IgD-negative memory B cell (primary cell): Measurements from ENCODE around the gene PAK5. TPM values are rescaled to one million over a fixed set of nuclear protein-coding genes. Genes with fewer than 3 reads are reported as not detected.

Experiments
- H3K27ac Mint-ChIP-seq, 3 donors: one replicate each; pipeline ENCODE4 v1.8.0; 2020 to 2022; ENCODE audit warnings: mild to moderate bottlenecking in 3 of 3, mixed read lengths in 3 of 3, moderate library complexity in 1 of 3
- H3K27me3 Mint-ChIP-seq: one replicate; pipeline ENCODE4 v1.8.0; 2021; ENCODE audit warnings: mixed read lengths
- H3K36me3 Mint-ChIP-seq: one replicate; pipeline ENCODE4 v1.8.0; 2020; ENCODE audit warnings: mild to moderate bottlenecking, mixed read lengths
- H3K4me1 Mint-ChIP-seq, 3 donors: one replicate each; pipeline ENCODE4 v1.8.0; 2020 to 2022; ENCODE audit warnings: mixed read lengths in 3 of 3, mild to moderate bottlenecking in 1 of 3
- H3K4me3 Mint-ChIP-seq, 4 donors: one replicate each; pipeline ENCODE4 v1.8.0; 2020 to 2022; ENCODE audit warnings: mild to moderate bottlenecking in 4 of 4, mixed read lengths in 4 of 4, moderate library complexity in 3 of 4
- H3K9me3 Mint-ChIP-seq, 3 donors: one replicate each; pipeline ENCODE4 v1.8.0; 2020 to 2021; ENCODE audit warnings: mixed read lengths in 3 of 3, mild to moderate bottlenecking in 1 of 3
- polyA plus RNA-seq: library from polyadenylated mRNA; unstranded; fragments of 300-500 nt; fragmentation: Illumina TruSeq; gene quantifications from one replicate; pipeline ENCODE4 v1.2.3, GENCODE V29; 2021

PAK5 gene
- polyA plus RNA-seq, 1 donor from 2014 or later, result not detected

GRCh38 chr20:9630554-9630953 lies 208.3 kb downstream of the PAK5 start:
- no peak overlapping the region for H3K27ac Mint-ChIP-seq
- H3K4me3 Mint-ChIP-seq, result no peak overlapping the region
- no peaks in the 10 kb centered on the region for H3K36me3 Mint-ChIP-seq
- H3K4me1 Mint-ChIP-seq, result no peaks in the 10 kb centered on the region
- H3K27me3 Mint-ChIP-seq, result no peaks in the 10 kb centered on the region
- no peaks in the 10 kb centered on the region for H3K9me3 Mint-ChIP-seq

GRCh38 chr20:9629831-9630230 lies 209.0 kb downstream of the PAK5 start:
- Mint-ChIP-seq H3K27ac (no peak overlapping the region), H3K36me3 (no peaks in the 10 kb centered on the region), H3K27me3 (no peaks in the 10 kb centered on the region), H3K4me3 (no peak overlapping the region), H3K4me1 (no peaks in the 10 kb centered on the region), H3K9me3 (no peaks in the 10 kb centered on the region)

- no peaks in the 10 kb centered on the region for H3K27me3 Mint-ChIP-seq
- H3K4me3 Mint-ChIP-seq, result no peak overlapping the region
- no peak overlapping the region for H3K27ac Mint-ChIP-seq
These were observed 210.3 kb downstream of the PAK5 start for GRCh38 chr20:9628589-9628988.

GRCh38 chr20:9628141-9628540 lies 210.7 kb downstream of the PAK5 start:
- no peaks in the 10 kb centered on the region for H3K27me3 Mint-ChIP-seq
- H3K4me3 Mint-ChIP-seq, result no peak overlapping the region
- no peaks in the 10 kb centered on the region for H3K4me1 Mint-ChIP-seq
- no peaks in the 10 kb centered on the region for H3K36me3 Mint-ChIP-seq
- H3K9me3 Mint-ChIP-seq, result peaks cover under 1 to 4% (median 2%) of the 10 kb centered on the region in 3 donors
- H3K27ac Mint-ChIP-seq, result no peak overlapping the region

More at GRCh38 chr20:9628589-9628988, 210.3 kb downstream of the PAK5 start:
- no peaks in the 10 kb centered on the region for H3K4me1 Mint-ChIP-seq
- no peaks in the 10 kb centered on the region for H3K36me3 Mint-ChIP-seq
- peaks cover 0 to 2% (median 2%) of the 10 kb centered on the region in 3 donors for H3K9me3 Mint-ChIP-seq

- Mint-ChIP-seq H3K27ac (no peak overlapping the region), H3K9me3 (peaks cover 2 to 7% (median 5%) of the 10 kb centered on the region in 3 donors), H3K4me1 (no peaks in the 10 kb centered on the region), H3K36me3 (no peaks in the 10 kb centered on the region), H3K4me3 (no peak overlapping the region), H3K27me3 (peaks cover 3% of the 10 kb centered on the region)
These were observed 211.7 kb downstream of the PAK5 start for GRCh38 chr20:9627219-9627618.

- peaks cover 3% of the 10 kb centered on the region for H3K27me3 Mint-ChIP-seq
- H3K27ac Mint-ChIP-seq, result no peak overlapping the region
- H3K36me3 Mint-ChIP-seq, result no peaks in the 10 kb centered on the region
- H3K9me3 Mint-ChIP-seq, result peaks cover 2 to 7% (median 5%) of the 10 kb centered on the region in 3 donors
- H3K4me1 Mint-ChIP-seq, result no peaks in the 10 kb centered on the region
- H3K4me3 Mint-ChIP-seq, result no peak overlapping the region
These were observed 212.5 kb downstream of the PAK5 start for GRCh38 chr20:9626357-9626756.

- Mint-ChIP-seq H3K9me3 (peaks cover 1 to 5% (median 3%) of the 10 kb centered on the region in 3 donors), H3K4me3 (no peak overlapping the region), H3K27me3 (peaks cover 4% of the 10 kb centered on the region), H3K4me1 (peaks cover 0 to 2% (median 0%) of the 10 kb centered on the region in 3 donors), H3K36me3 (peaks cover 2% of the 10 kb centered on the region), H3K27ac (no peak overlapping the region)
These were observed 220.9 kb downstream of the PAK5 start for GRCh38 chr20:9617940-9618339.

GRCh38 chr20:9616833-9617461 lies 221.9 kb downstream of the PAK5 start:
- Mint-ChIP-seq H3K4me1 (peaks cover 0 to 2% (median 0%) of the 10 kb centered on the region in 3 donors), H3K36me3 (peaks cover 2% of the 10 kb centered on the region), H3K9me3 (peaks cover 0 to 5% (median 0%) of the 10 kb centered on the region in 3 donors), H3K27ac (no peak overlapping the region), H3K27me3 (peaks cover 2% of the 10 kb centered on the region), H3K4me3 (no peak overlapping the region)

GRCh38 chr20:9616455-9616805 lies 222.4 kb downstream of the PAK5 start:
- Mint-ChIP-seq H3K27ac (no peak overlapping the region), H3K27me3 (peaks cover 2% of the 10 kb centered on the region), H3K4me3 (no peak overlapping the region), H3K4me1 (peaks cover 0 to 2% (median 0%) of the 10 kb centered on the region in 3 donors), H3K36me3 (peaks cover 2% of the 10 kb centered on the region), H3K9me3 (peaks cover 0 to 5% (median 0%) of the 10 kb centered on the region in 3 donors)

- Mint-ChIP-seq H3K27ac (no peak overlapping the region), H3K36me3 (peaks cover under 1% of the 10 kb centered on the region), H3K27me3 (peaks cover 5% of the 10 kb centered on the region), H3K4me3 (peak overlapping the region in 1 of 4 donors; percentile 5), H3K4me1 (peaks cover 0 to 2% (median 0%) of the 10 kb centered on the region in 3 donors), H3K9me3 (peaks cover 0 to 5% (median 0%) of the 10 kb centered on the region in 3 donors)
These were observed 223.0 kb downstream of the PAK5 start for GRCh38 chr20:9615766-9616454.

- H3K27ac Mint-ChIP-seq, result no peak overlapping the region
- no peak overlapping the region for H3K4me3 Mint-ChIP-seq
- peaks cover 0 to 2% (median 0%) of the 10 kb centered on the region in 3 donors for H3K4me1 Mint-ChIP-seq
- H3K36me3 Mint-ChIP-seq, result no peaks in the 10 kb centered on the region
- peaks cover 0 to 5% (median 0%) of the 10 kb centered on the region in 3 donors for H3K9me3 Mint-ChIP-seq
- peaks cover 9% of the 10 kb centered on the region for H3K27me3 Mint-ChIP-seq
These were observed 223.8 kb downstream of the PAK5 start for GRCh38 chr20:9615118-9615517.

- Mint-ChIP-seq H3K27me3 (peaks cover 12% of the 10 kb centered on the region), H3K27ac (no peak overlapping the region), H3K9me3 (peaks cover 0 to 5% (median 0%) of the 10 kb centered on the region in 3 donors), H3K36me3 (no peaks in the 10 kb centered on the region), H3K4me1 (peaks cover 0 to 2% (median 0%) of the 10 kb centered on the region in 3 donors), H3K4me3 (no peak overlapping the region)
These were observed 225.0 kb downstream of the PAK5 start for GRCh38 chr20:9613871-9614270.

GRCh38 chr20:9611921-9612320 lies 227.0 kb downstream of the PAK5 start:
- Mint-ChIP-seq H3K27me3 (peaks cover 12% of the 10 kb centered on the region), H3K36me3 (no peaks in the 10 kb centered on the region), H3K9me3 (peaks cover 0 to 5% (median 0%) of the 10 kb centered on the region in 3 donors), H3K4me1 (peaks cover 0 to 2% (median 0%) of the 10 kb centered on the region in 3 donors), H3K27ac (no peak overlapping the region), H3K4me3 (no peak overlapping the region)

GRCh38 chr20:9610665-9611064 lies 228.2 kb downstream of the PAK5 start:
- Mint-ChIP-seq H3K9me3 (peaks cover 0 to 5% (median 0%) of the 10 kb centered on the region in 3 donors), H3K27ac (no peak overlapping the region), H3K36me3 (no peaks in the 10 kb centered on the region), H3K4me3 (no peak overlapping the region), H3K27me3 (peaks cover 12% of the 10 kb centered on the region), H3K4me1 (no peaks in the 10 kb centered on the region)

- H3K4me1 Mint-ChIP-seq, result no peaks in the 10 kb centered on the region
- H3K4me3 Mint-ChIP-seq, result no peak overlapping the region
- peaks cover 12% of the 10 kb centered on the region for H3K27me3 Mint-ChIP-seq
- H3K36me3 Mint-ChIP-seq, result no peaks in the 10 kb centered on the region
- H3K9me3 Mint-ChIP-seq, result peaks cover 0 to 2% (median 0%) of the 10 kb centered on the region in 3 donors
- H3K27ac Mint-ChIP-seq, result no peak overlapping the region
These were observed 228.9 kb downstream of the PAK5 start for GRCh38 chr20:9609887-9610502.
